Ishikawa (cell line): ENCODE measurements around the gene CHST15.

Source experiments
- CEBPB ChIP-seq: IDR thresholded peaks from 2 replicates; pipeline ENCODE4 v1.6.1; 2012
- CREB1 ChIP-seq: IDR thresholded peaks from 2 replicates; pipeline ENCODE4 v1.6.1; 2012; ENCODE audit warnings: low read depth
- EGR1 ChIP-seq: IDR thresholded peaks from 2 replicates; pipeline ENCODE4 v1.6.1; 2012
- EP300 ChIP-seq: IDR thresholded peaks from 2 replicates; pipeline ENCODE4 v1.6.1; 2012; ENCODE audit warnings: borderline replicate concordance
- FOXM1 ChIP-seq: IDR thresholded peaks from 2 replicates; pipeline ENCODE4 v1.6.1; 2012; ENCODE audit warnings: low read depth, borderline replicate concordance
- MAX ChIP-seq: IDR thresholded peaks from 2 replicates; pipeline ENCODE4 v1.6.1; 2012
- NFIC ChIP-seq: IDR thresholded peaks from 2 replicates; pipeline ENCODE4 v1.6.1; 2012
- RAD21 ChIP-seq: IDR thresholded peaks from 2 replicates; pipeline ENCODE4 v1.6.1; 2012; ENCODE audit warnings: low read depth
- REST ChIP-seq: IDR thresholded peaks from 2 replicates; pipeline ENCODE4 v1.6.1; 2012; ENCODE audit warnings: low read depth, mild to moderate bottlenecking
- TAF1 ChIP-seq: IDR thresholded peaks from 2 replicates; pipeline ENCODE4 v1.6.1; 2012; ENCODE audit warnings: low read depth, mild to moderate bottlenecking
- TCF12 ChIP-seq: IDR thresholded peaks from 2 replicates; pipeline ENCODE4 v1.6.1; 2012; ENCODE audit warnings: low read depth
- TEAD4 ChIP-seq: IDR thresholded peaks from 2 replicates; pipeline ENCODE4 v1.6.1; 2012
- USF1 ChIP-seq: IDR thresholded peaks from 2 replicates; pipeline ENCODE4 v1.6.1; 2012
- YY1 ChIP-seq: IDR thresholded peaks from 2 replicates; pipeline ENCODE4 v1.6.1; 2012; ENCODE audit warnings: low read depth
- ZBTB7A ChIP-seq: IDR thresholded peaks from 2 replicates; pipeline ENCODE4 v1.6.1; 2012; ENCODE audit warnings: low read depth

The CHST15 gene

DNA sequence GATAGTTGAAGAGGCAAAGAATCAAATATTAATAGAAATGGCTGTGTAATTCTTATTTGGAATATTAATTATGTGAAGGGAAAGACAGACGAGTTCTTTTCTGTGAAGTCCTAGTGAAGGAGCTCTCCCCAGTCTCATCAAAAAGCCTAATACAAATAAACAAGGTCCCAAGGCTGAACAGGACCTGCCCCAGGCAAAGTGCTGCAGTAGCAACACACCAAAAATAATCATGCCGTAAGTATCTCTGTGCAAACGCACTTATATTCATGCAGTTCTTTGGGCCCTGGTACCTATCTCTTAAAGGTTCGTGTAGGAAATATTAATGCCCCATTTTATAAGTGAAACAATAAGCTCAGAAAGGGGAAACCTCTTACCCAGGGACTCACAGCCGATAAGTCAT, 12.2 kb upstream of the CHST15 start:
- TF ChIP-seq USF1 (no peak), RAD21 (no peak), YY1 (no peak), CREB1 (no peak), NFIC (no peak), EP300 (no peak), ZBTB7A (no peak), FOXM1 (no peak), TEAD4 (no peak), EGR1 (no peak), TCF12 (no peak), CEBPB (no peak), REST (no peak), MAX (no peak), TAF1 (no peak)

- 0 out of 2 replicates have a peak, but pooled peaks have one; percentile 42 for TF ChIP-seq ZBTB7A
- no peak for TF ChIP-seq EP300
- no peak for TF ChIP-seq NFIC
- no peak for TF ChIP-seq EGR1
These were observed 11.6 kb upstream of the CHST15 start for GRCh38 chr10:124105045-124105444.

- no peak for TF ChIP-seq YY1
- TF ChIP-seq FOXM1: no peak
- peak; percentile 51 for TF ChIP-seq REST
- TF ChIP-seq USF1: no peak
- TF ChIP-seq EGR1: no peak
These were observed 10.7 kb upstream of the CHST15 start for GRCh38 chr10:124104011-124104627.

DNA sequence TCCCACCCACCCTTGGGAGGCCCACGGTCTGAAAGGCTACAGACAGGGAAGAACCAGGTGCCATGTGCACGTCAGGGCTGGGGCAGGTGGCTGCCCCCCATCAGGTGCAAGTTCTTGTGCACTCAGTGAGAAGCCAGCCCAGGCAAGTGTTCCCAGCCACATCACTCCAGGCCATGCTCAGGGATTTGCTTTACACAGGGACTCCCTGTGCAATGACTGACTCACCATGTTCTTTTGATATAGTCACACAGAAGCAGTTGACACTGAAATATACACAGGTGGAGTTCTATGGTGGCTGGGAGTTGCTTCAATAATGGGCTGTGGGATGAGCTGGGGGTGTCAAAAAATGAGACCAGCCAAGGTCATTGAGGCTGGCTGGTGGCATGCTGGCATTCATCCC, 8.0 kb upstream of the CHST15 start:
- no peak for TF ChIP-seq ZBTB7A
- TF ChIP-seq TCF12: no peak
- no peak for TF ChIP-seq RAD21
- TF ChIP-seq YY1: no peak
- TF ChIP-seq NFIC: no peak
- no peak for TF ChIP-seq TAF1
- no peak for TF ChIP-seq EP300
- TF ChIP-seq MAX: no peak
- no peak for TF ChIP-seq CEBPB
- no peak for TF ChIP-seq TEAD4
- no peak for TF ChIP-seq CREB1

DNA sequence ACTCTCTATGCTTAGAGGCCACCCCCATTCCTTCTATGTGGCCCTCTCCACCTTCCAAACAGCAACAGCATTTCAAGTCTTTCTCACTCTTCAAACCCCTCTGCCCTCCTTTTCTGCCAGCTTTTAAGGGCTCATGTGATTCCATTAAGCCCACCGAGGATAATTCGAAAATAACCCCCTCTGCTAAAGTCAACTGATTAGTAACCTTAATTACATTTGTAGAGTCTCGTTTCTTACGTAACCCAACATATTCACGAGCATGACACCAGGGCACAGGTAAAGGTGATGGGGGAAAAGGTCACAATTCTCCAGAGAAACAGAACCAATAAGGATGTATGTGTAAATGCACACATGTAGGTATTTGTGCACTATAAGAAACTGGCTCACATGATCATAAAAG, 6.7 kb upstream of the CHST15 start:
- TF ChIP-seq TAF1: no peak
- no peak for TF ChIP-seq YY1
- TF ChIP-seq EGR1: no peak
- TF ChIP-seq ZBTB7A: no peak
- TF ChIP-seq CEBPB: no peak
- TF ChIP-seq REST: no peak
- TF ChIP-seq RAD21: no peak
- TF ChIP-seq TEAD4: no peak
- TF ChIP-seq USF1: no peak
- TF ChIP-seq MAX: no peak
- no peak for TF ChIP-seq TCF12
- TF ChIP-seq CREB1: no peak
